Measurements from ENCODE around the gene SLC22A31. TPM values are rescaled to one million over a fixed set of nuclear protein-coding genes. Genes with fewer than 3 reads are reported as not detected.

The SLC22A31 gene
- total RNA-seq, 1 donor from 2014 or later = not detected

GRCh38 chr16:89164847-89165680 lies 35.3 kb downstream of the SLC22A31 start:
- DNase-seq = no peak
- Mint-ChIP-seq H3K4me1 (peaks cover 23% of the 10 kb centered on the region), H3K27ac (no peak overlapping the region), H3K9me3 (no peaks in the 10 kb centered on the region), H3K36me3 (ENCODE audit: low read depth) (no peaks in the 10 kb centered on the region), H3K27me3 (peaks cover 3% of the 10 kb centered on the region), H3K4me3 (no peak overlapping the region)
- intact Hi-C loops (cut with micrococcal nuclease) = no loop called here
- TF ChIP-seq CTCF (IDR thresholded peaks at IDR 0.05) = no peak
- CTCF ChIA-PET = interaction anchor here (1.0 kb wide), 1 partner anchor 428 kb away, joined by 3 read pairs; no protein-coding TSS in a partner anchor
- POLR2A ChIA-PET = interaction anchor here (0.6 kb wide), 1 partner anchor 279 kb away, joined by 5 read pairs; no protein-coding TSS in a partner anchor
- no peak for ATAC-seq (ENCODE audit: low read depth)

DNA sequence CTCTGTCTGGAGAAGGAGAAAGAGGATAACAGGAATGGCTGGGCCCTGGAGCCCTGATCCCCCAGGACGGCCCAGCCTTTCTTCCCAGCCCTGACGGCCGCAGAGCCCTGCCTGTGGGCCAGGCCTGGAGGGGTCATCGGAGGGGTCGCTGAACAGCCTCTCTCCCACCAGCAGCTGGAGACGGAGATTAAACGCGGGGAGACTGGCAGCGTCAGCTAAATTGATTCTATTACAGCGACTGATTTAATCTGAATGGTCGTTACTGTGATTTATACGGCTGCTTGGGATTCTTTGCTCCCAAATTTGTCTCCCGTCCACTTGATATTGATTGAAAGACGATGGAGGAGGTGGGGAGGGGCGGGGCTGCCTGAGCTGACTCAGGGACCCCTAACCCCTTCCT lies 35.9 kb downstream of the SLC22A31 start:
- POLR2A ChIA-PET = interaction anchor here (0.6 kb wide), 1 partner anchor 279 kb away, joined by 5 read pairs; no protein-coding TSS in a partner anchor
- ATAC-seq (ENCODE audit: low read depth) = no peak
- Mint-ChIP-seq H3K36me3 (ENCODE audit: low read depth) (no peaks in the 10 kb centered on the region), H3K4me1 (peaks cover 23% of the 10 kb centered on the region), H3K27ac (no peak overlapping the region), H3K4me3 (no peak overlapping the region), H3K27me3 (peaks cover 3% of the 10 kb centered on the region), H3K9me3 (no peaks in the 10 kb centered on the region)
- no peak for DNase-seq
- CTCF ChIA-PET = interaction anchor here (1.0 to 1.1 kb wide), 2 partner anchors 427 kb away, joined by 3 to 4 read pairs; no protein-coding TSS in a partner anchor
- no peak for TF ChIP-seq CTCF (IDR thresholded peaks at IDR 0.05)
- intact Hi-C loops (cut with micrococcal nuclease) = no loop called here

- H3K4me1 Mint-ChIP-seq = peaks cover 23% of the 10 kb centered on the region
- no peak for TF ChIP-seq CTCF (IDR thresholded peaks at IDR 0.05)
- H3K9me3 Mint-ChIP-seq = no peaks in the 10 kb centered on the region
- POLR2A ChIA-PET = interaction anchor here (0.7 kb wide), 1 partner anchor 150 kb away, joined by 4 read pairs; no protein-coding TSS in a partner anchor
- ATAC-seq (ENCODE audit: low read depth) (no peak), DNase-seq (no peak)
- no peak overlapping the region for H3K27ac Mint-ChIP-seq
- H3K4me3 Mint-ChIP-seq = no peak overlapping the region
- peaks cover 3% of the 10 kb centered on the region for H3K27me3 Mint-ChIP-seq
- intact Hi-C loops (cut with micrococcal nuclease) = no loop called here
- H3K36me3 Mint-ChIP-seq (ENCODE audit: low read depth) = no peaks in the 10 kb centered on the region
- CTCF ChIA-PET = interaction anchor here (1.1 kb wide), 1 partner anchor 426 kb away, joined by 4 read pairs; no protein-coding TSS in a partner anchor
Measured at GRCh38 chr16:89163297-89163696, 37.0 kb downstream of the SLC22A31 start.

GRCh38 chr16:89161763-89162713 lies 38.3 kb downstream of the SLC22A31 start:
- no peak for TF ChIP-seq CTCF (IDR thresholded peaks at IDR 0.05)
- no peaks in the 10 kb centered on the region for H3K36me3 Mint-ChIP-seq (ENCODE audit: low read depth)
- intact Hi-C loops (cut with micrococcal nuclease) = no loop called here
- POLR2A ChIA-PET = no interaction called here
- peak overlapping the region; percentile 15 for H3K4me3 Mint-ChIP-seq
- H3K4me1 Mint-ChIP-seq = peaks cover 18% of the 10 kb centered on the region
- no peak overlapping the region for H3K27ac Mint-ChIP-seq
- H3K9me3 Mint-ChIP-seq = no peaks in the 10 kb centered on the region
- CTCF ChIA-PET = no interaction called here
- H3K27me3 Mint-ChIP-seq = peaks cover 3% of the 10 kb centered on the region
- DNase-seq (no peak), ATAC-seq (ENCODE audit: low read depth) (no peak)

Measured in activated B cell treated with CpG ODN at 0.5 μM for 24 hours (primary cell).